Measurements from ENCODE around the gene ENC1.

The ENC1 gene

GRCh38 chr5:74596927-74597326 lies 43.6 kb downstream of the ENC1 start:
- WGBS (ENCODE audit: insufficient coverage), result 98% methylated on average over 5 of the region's 6 CpGs
- Histone ChIP-seq H3K36me3 (ENCODE audit: control insufficient read depth in 4 of 4, insufficient read depth in 4 of 4, low read length in 3 of 4) (no peaks in the 10 kb centered on the region), H3K9me3 (ENCODE audit: control extremely low read depth in 1 of 5, control insufficient read depth in 4 of 5, insufficient read depth in 2 of 5, low read depth in 1 of 5, low read length in 4 of 5) (no peaks in the 10 kb centered on the region), H3K27ac (ENCODE audit: insufficient read depth in 1 of 2, low read depth in 1 of 2, low read length in 2 of 2, poor library complexity in 1 of 2, severe bottlenecking in 2 of 2) (no peak overlapping the region), H3K27me3 (replicated peaks in 2 of 5; ENCODE audit: control insufficient read depth in 4 of 5, insufficient read depth in 5 of 5, low read length in 4 of 5) (no peaks in the 10 kb centered on the region), H3K4me3 (ENCODE audit: control insufficient read depth in 1 of 7, extremely low read depth in 1 of 7, insufficient read depth in 4 of 7, low read depth in 2 of 7, low read length in 6 of 7) (no peak overlapping the region), H3K4me1 (ENCODE audit: control extremely low read depth in 1 of 4, control insufficient read depth in 4 of 4, insufficient read depth in 4 of 4, low read length in 3 of 4) (peaks cover 0 to 2% (median 2%) of the 10 kb centered on the region in 4 experiments)
- ChIA-PET POLR2A (no interaction called here), CTCF (interaction anchor here (0.7 to 1.1 kb wide), 2 partner anchors 11 to 64 kb away, joined by 3 read pairs; no protein-coding TSS in a partner anchor)
- DNase-seq, result no peak

DNA sequence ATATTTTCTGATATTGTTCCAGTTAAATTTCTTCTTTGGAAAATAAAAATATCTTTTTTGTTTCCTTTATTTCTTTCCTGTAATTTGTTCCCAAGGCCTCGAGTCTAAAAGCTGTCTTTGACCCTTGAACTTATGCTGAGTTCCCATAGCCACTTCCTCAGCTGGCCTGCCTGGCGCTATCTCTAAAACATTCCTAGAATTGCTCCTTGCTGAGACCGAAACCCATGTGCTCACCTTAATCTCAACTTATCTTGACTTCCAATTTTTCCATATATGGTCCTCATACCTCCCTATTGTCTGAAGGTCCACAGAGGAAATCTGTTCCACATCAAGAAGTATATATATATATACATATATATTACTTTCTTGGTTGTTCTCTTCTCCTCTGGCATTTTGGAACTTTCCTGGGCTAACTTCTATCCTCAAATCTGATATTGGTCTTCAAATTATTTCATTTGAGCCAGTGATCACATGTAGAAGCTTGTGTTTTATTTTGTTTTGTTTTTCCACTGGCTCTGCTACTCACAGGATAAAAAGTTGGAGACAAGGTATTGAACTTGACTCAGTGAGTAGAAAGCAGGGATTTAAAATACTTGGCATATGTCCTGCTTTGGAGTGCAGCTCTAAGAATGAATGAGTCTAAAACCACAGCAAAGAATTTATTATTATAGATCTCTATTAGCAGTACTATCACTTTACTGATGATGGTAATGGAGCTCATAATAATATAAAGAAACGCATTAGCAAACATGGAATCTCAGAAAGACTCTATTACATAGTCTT lies 45.2 kb downstream of the ENC1 start:
- WGBS (ENCODE audit: insufficient coverage), result 92% methylated on average over 3 of the region's 4 CpGs
- no peak overlapping the region for H3K4me3 ChIP-seq (ENCODE audit: control insufficient read depth in 1 of 7, extremely low read depth in 1 of 7, insufficient read depth in 4 of 7, low read depth in 2 of 7, low read length in 6 of 7)

GRCh38 chr5:74594137-74595040 lies 46.1 kb downstream of the ENC1 start:
- no peak overlapping the region for H3K4me3 ChIP-seq (ENCODE audit: control insufficient read depth in 1 of 7, extremely low read depth in 1 of 7, insufficient read depth in 4 of 7, low read depth in 2 of 7, low read length in 6 of 7)
- CTCF ChIA-PET, result no interaction called here
- WGBS (ENCODE audit: insufficient coverage), result 90% methylated on average over 2 of the region's 6 CpGs
- no peaks in the 10 kb centered on the region for H3K36me3 ChIP-seq (ENCODE audit: control insufficient read depth in 4 of 4, insufficient read depth in 4 of 4, low read length in 3 of 4)
- no peaks in the 10 kb centered on the region for H3K9me3 ChIP-seq (ENCODE audit: control extremely low read depth in 1 of 5, control insufficient read depth in 4 of 5, insufficient read depth in 2 of 5, low read depth in 1 of 5, low read length in 4 of 5)
- peak in 2 of 3 donors; percentile 10 to 24 for DNase-seq
- peaks cover 0 to 7% (median 5%) of the 10 kb centered on the region in 4 experiments for H3K4me1 ChIP-seq (ENCODE audit: control extremely low read depth in 1 of 4, control insufficient read depth in 4 of 4, insufficient read depth in 4 of 4, low read length in 3 of 4)
- no peak overlapping the region for H3K27ac ChIP-seq (ENCODE audit: insufficient read depth in 1 of 2, low read depth in 1 of 2, low read length in 2 of 2, poor library complexity in 1 of 2, severe bottlenecking in 2 of 2)
- POLR2A ChIA-PET, result no interaction called here
- H3K27me3 ChIP-seq (replicated peaks in 2 of 5; ENCODE audit: control insufficient read depth in 4 of 5, insufficient read depth in 5 of 5, low read length in 4 of 5), result no peaks in the 10 kb centered on the region

More for the DNA sequence above, 45.2 kb downstream of the ENC1 start:
- no peak overlapping the region for H3K27ac ChIP-seq (ENCODE audit: insufficient read depth in 1 of 2, low read depth in 1 of 2, low read length in 2 of 2, poor library complexity in 1 of 2, severe bottlenecking in 2 of 2)
- peaks cover 0 to 7% (median 5%) of the 10 kb centered on the region in 4 experiments for H3K4me1 ChIP-seq (ENCODE audit: control extremely low read depth in 1 of 4, control insufficient read depth in 4 of 4, insufficient read depth in 4 of 4, low read length in 3 of 4)
- POLR2A ChIA-PET, result interaction anchor here (0.5 kb wide), 1 partner anchor 397 kb away, joined by 3 read pairs; no protein-coding TSS in a partner anchor
- DNase-seq, result no peak
- no peaks in the 10 kb centered on the region for H3K9me3 ChIP-seq (ENCODE audit: control extremely low read depth in 1 of 5, control insufficient read depth in 4 of 5, insufficient read depth in 2 of 5, low read depth in 1 of 5, low read length in 4 of 5)
- H3K27me3 ChIP-seq (replicated peaks in 2 of 5; ENCODE audit: control insufficient read depth in 4 of 5, insufficient read depth in 5 of 5, low read length in 4 of 5), result no peaks in the 10 kb centered on the region
- CTCF ChIA-PET, result no interaction called here
- no peaks in the 10 kb centered on the region for H3K36me3 ChIP-seq (ENCODE audit: control insufficient read depth in 4 of 4, insufficient read depth in 4 of 4, low read length in 3 of 4)

DNA sequence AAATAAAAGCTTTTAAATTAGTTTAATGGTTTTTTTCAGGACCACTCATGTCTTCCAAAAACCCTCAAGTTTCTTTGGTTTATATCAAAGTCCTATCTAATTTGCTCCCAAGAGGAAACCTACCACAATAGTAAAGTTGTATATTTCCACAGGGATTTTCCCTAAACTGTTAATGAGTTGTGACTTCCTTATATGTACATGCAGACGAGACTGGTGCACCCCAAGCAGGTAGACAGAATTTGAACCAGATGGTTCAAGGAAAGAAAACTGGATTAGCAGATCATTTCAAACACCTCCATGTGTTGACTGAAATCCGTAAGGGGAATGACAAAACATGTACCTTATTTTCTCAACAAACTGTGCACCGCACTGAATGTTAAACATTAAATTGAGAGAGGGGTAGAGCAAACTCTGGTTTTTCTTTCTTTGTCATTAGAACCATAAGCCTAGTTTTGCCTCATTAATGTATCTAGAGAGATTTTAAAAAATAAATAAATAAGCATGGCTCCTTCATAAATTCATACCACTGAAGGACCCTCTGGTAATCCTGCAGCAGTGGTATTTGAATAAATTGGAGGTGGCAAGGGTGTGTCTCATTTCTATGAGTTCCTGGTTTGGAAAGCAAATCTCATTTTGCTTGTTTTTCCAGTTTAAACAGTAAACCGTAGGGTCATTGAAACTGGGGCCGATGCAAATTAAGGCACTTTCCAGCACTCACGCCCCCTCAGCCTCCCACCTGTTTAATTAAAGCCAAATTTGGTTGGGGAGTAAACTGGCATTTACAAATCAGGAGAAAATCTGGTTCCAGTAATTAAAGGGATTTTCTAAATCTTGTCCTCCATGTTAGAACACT lies 51.1 kb downstream of the ENC1 start:
- no peak overlapping the region for H3K27ac ChIP-seq (ENCODE audit: insufficient read depth in 1 of 2, low read depth in 1 of 2, low read length in 2 of 2, poor library complexity in 1 of 2, severe bottlenecking in 2 of 2)
- no peak for DNase-seq
- no peaks in the 10 kb centered on the region for H3K9me3 ChIP-seq (ENCODE audit: control extremely low read depth in 1 of 5, control insufficient read depth in 4 of 5, insufficient read depth in 2 of 5, low read depth in 1 of 5, low read length in 4 of 5)
- peaks cover 0 to 7% (median 5%) of the 10 kb centered on the region in 4 experiments for H3K4me1 ChIP-seq (ENCODE audit: control extremely low read depth in 1 of 4, control insufficient read depth in 4 of 4, insufficient read depth in 4 of 4, low read length in 3 of 4)
- POLR2A ChIA-PET, result no interaction called here
- WGBS (ENCODE audit: insufficient coverage), result 100% methylated on average over 2 of the region's 6 CpGs
- no peaks in the 10 kb centered on the region for H3K36me3 ChIP-seq (ENCODE audit: control insufficient read depth in 4 of 4, insufficient read depth in 4 of 4, low read length in 3 of 4)
- CTCF ChIA-PET, result interaction anchor here (1.3 kb wide), 1 partner anchor 9 kb away, joined by 3 read pairs; no protein-coding TSS in a partner anchor
- no peak overlapping the region for H3K4me3 ChIP-seq (ENCODE audit: control insufficient read depth in 1 of 7, extremely low read depth in 1 of 7, insufficient read depth in 4 of 7, low read depth in 2 of 7, low read length in 6 of 7)
- no peaks in the 10 kb centered on the region for H3K27me3 ChIP-seq (replicated peaks in 2 of 5; ENCODE audit: control insufficient read depth in 4 of 5, insufficient read depth in 5 of 5, low read length in 4 of 5)

- no peaks in the 10 kb centered on the region for H3K9me3 ChIP-seq (ENCODE audit: control extremely low read depth in 1 of 5, control insufficient read depth in 4 of 5, insufficient read depth in 2 of 5, low read depth in 1 of 5, low read length in 4 of 5)
- DNase-seq, result no peak
- CTCF ChIA-PET, result interaction anchor here (1.3 kb wide), 1 partner anchor 10 kb away, joined by 3 read pairs; no protein-coding TSS in a partner anchor
- 100% methylated on average over 1 of the region's 3 CpGs for WGBS (ENCODE audit: insufficient coverage)
- H3K36me3 ChIP-seq (ENCODE audit: control insufficient read depth in 4 of 4, insufficient read depth in 4 of 4, low read length in 3 of 4), result no peaks in the 10 kb centered on the region
- H3K4me3 ChIP-seq (ENCODE audit: control insufficient read depth in 1 of 7, extremely low read depth in 1 of 7, insufficient read depth in 4 of 7, low read depth in 2 of 7, low read length in 6 of 7), result no peak overlapping the region
- no peak overlapping the region for H3K27ac ChIP-seq (ENCODE audit: insufficient read depth in 1 of 2, low read depth in 1 of 2, low read length in 2 of 2, poor library complexity in 1 of 2, severe bottlenecking in 2 of 2)
- POLR2A ChIA-PET, result no interaction called here
- no peaks in the 10 kb centered on the region for H3K27me3 ChIP-seq (replicated peaks in 2 of 5; ENCODE audit: control insufficient read depth in 4 of 5, insufficient read depth in 5 of 5, low read length in 4 of 5)
- H3K4me1 ChIP-seq (ENCODE audit: control extremely low read depth in 1 of 4, control insufficient read depth in 4 of 4, insufficient read depth in 4 of 4, low read length in 3 of 4), result peaks cover 0 to 7% (median 5%) of the 10 kb centered on the region in 4 experiments
Observed at GRCh38 chr5:74588415-74588814, 52.1 kb downstream of the ENC1 start.

GRCh38 chr5:74587890-74588289 lies 52.6 kb downstream of the ENC1 start:
- Histone ChIP-seq H3K36me3 (ENCODE audit: control insufficient read depth in 4 of 4, insufficient read depth in 4 of 4, low read length in 3 of 4) (no peaks in the 10 kb centered on the region), H3K27ac (ENCODE audit: insufficient read depth in 1 of 2, low read depth in 1 of 2, low read length in 2 of 2, poor library complexity in 1 of 2, severe bottlenecking in 2 of 2) (no peak overlapping the region), H3K4me3 (ENCODE audit: control insufficient read depth in 1 of 7, extremely low read depth in 1 of 7, insufficient read depth in 4 of 7, low read depth in 2 of 7, low read length in 6 of 7) (no peak overlapping the region), H3K4me1 (ENCODE audit: control extremely low read depth in 1 of 4, control insufficient read depth in 4 of 4, insufficient read depth in 4 of 4, low read length in 3 of 4) (peaks cover 0 to 7% (median 5%) of the 10 kb centered on the region in 4 experiments), H3K27me3 (replicated peaks in 2 of 5; ENCODE audit: control insufficient read depth in 4 of 5, insufficient read depth in 5 of 5, low read length in 4 of 5) (no peaks in the 10 kb centered on the region), H3K9me3 (ENCODE audit: control extremely low read depth in 1 of 5, control insufficient read depth in 4 of 5, insufficient read depth in 2 of 5, low read depth in 1 of 5, low read length in 4 of 5) (no peaks in the 10 kb centered on the region)
- WGBS (ENCODE audit: insufficient coverage), result no CpG with 5 or more reads among the region's 2 CpGs
- ChIA-PET POLR2A (no interaction called here), CTCF (no interaction called here)
- DNase-seq, result peak in 1 of 3 donors; percentile 6
